Motor neuron (in vitro differentiated cells): ENCODE data around the gene ATP2C2. TPM values are rescaled to one million over a fixed set of nuclear protein-coding genes. Genes with fewer than 3 reads are reported as not detected.
A peak's percentile ranks its signal among the peaks of the same experiment; 100 is the strongest.

Experiments
- ATAC-seq, 8 experiments: fragments of 200-7000 bp; cut with Tn5 transposase; replicated peaks in 6 of 8; 2 replicates each; pipeline ENCODE4 v1.8.0; 2021; ENCODE audit warnings: mild to moderate bottlenecking in 8 of 8, moderate library complexity in 8 of 8
- H3K27ac ChIP-seq, 2 donors: fragments of 250-450 bp; sonication (Bioruptor Pico); 2 replicates each; pipeline ENCODE4 v1.9.0; 2021; ENCODE audit warnings: antibody characterized with exemption in 2 of 2, mild to moderate bottlenecking in 2 of 2, moderate library complexity in 1 of 2
- H3K4me1 ChIP-seq, 2 donors: fragments of 250-450 bp; sonication (Bioruptor Pico); replicated peaks in 1 of 2; 2 replicates each; pipeline ENCODE4 v1.6.1; 2021; ENCODE audit warnings: antibody characterized with exemption in 2 of 2, mild to moderate bottlenecking in 2 of 2, moderate library complexity in 1 of 2
- H3K4me3 ChIP-seq, 5 donors: fragments of 250-450 bp; sonication (Bioruptor Pico); 2 replicates each; pipeline ENCODE4 v1.9.0; 2021; ENCODE audit warnings: antibody characterized with exemption in 5 of 5, mild to moderate bottlenecking in 5 of 5, moderate library complexity in 4 of 5
- WGBS, 10 experiments: fragments of 450-650 bp; shearing (Covaris generic); methylation state at CpG; one replicate each; pipeline ENCODE4 v1.0.0; 2022; 5-methylcytosine and 5-hydroxymethylcytosine counted together
- in situ Hi-C, 9 experiments: fragments of 400-800 bp; cut with MboI; loops; one replicate each; pipeline ENCODE4 v1.15.0; 2021; ENCODE audit warnings: low sequenced_read_pairs in 9 of 9, low pct_unique_long_range_greater_than_20kb in 2 of 9; ENCODE audit not compliant: unreplicated experiment in 9 of 9
- total RNA-seq, 8 experiments: library from RNA; unstranded; fragments of 300-600 nt; gene quantifications; 2 replicates each; pipeline versions ENCODE4 v1.2.3 to v1.2.4, GENCODE V29; 2022

The ATP2C2 gene
- total RNA-seq, 8 experiments from 2014 or later = 0.61 to 2.6 (median 1.3) TPM

DNA sequence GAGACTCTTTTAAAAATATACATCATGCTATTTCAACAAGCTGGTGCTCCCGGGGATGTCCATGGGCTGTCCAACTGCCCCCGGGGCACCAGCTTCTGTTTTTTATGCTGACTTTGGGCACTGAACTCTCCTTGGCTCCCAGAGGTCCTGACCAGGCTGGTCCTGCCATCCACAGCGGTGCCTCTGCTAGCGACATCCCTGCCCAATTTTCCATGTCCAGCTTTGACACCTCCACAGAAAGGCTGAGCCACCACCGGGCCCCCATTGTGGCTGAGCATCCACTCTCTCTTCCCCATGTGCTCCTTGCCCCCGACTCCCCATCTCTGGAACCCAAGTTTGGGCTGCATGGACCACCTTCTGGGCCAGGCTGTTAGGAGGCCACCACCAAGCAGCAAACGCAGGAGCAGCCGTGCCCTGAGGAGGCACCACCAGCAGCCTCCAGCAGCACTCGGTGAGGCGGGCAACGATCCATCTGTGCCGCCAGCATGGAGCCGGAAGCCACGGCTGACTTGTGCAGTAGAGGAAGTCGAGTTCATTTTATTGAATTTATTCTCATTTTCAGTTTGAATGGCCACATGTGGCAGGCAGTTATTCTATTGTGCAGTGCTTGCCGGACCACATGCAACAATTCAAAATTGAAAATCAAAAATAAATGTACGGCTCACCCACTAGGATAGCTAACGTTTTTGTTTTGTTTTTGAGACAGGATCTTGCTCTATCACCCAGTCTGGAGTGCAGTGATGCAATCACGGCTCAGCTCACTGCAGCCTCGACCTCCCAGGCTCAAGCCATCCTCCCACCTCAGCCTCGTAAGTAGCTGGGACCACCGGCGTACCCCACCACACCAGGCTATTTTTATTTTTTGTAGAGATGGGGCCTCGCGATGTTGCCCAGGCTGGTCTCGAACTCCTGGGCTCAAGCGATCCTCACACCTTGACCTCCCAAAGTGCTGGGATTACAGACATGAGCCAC, 139.0 kb downstream of the ATP2C2 start:
- ATAC-seq = no peak

DNA sequence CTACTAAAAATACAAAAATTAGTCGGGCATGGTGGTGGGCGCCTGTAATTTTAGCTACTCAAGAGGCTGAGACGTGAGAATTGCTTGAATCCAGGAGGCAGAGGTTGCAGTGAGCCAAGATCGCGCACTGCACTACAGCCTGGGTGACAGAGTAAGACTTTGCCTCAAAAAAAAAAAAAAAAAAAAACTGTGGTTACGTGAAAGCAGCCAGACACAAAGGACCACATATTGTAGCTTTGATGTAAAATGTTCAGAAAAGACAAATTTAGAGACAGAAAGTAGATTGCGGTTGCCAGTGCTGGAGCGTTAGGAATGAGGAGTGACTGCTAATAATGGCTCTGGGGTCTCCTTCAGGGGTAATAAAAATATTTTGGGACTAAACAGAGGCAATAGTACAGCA, 140.2 kb downstream of the ATP2C2 start:
- Histone ChIP-seq H3K4me3 (no peak overlapping the region), H3K27ac (no peak overlapping the region), H3K4me1 (peaks cover 32% of the 10 kb centered on the region in 2 donors)
- ATAC-seq = no peak
- in situ Hi-C loops = loop anchor here in 8 of 9 experiments (25.0 kb wide), 4 partner anchors 104 to 454 kb away; partner anchors contain the start of gene COTL1 (in 6 of the 8)
- 68 to 100% (median 92%) methylated on average over 2 to 6 of the region's 8 CpGs; no CpG with 5 or more reads in 1 of the 10 experiments for WGBS, 10 experiments

More for the DNA sequence above, 139.0 kb downstream of the ATP2C2 start:
- Histone ChIP-seq H3K27ac (no peak overlapping the region), H3K4me1 (peaks cover 32 to 39% of the 10 kb centered on the region in 2 donors), H3K4me3 (no peak overlapping the region)
- WGBS, 10 experiments = 0 to 93% (median 77%) methylated on average over 1 to 20 of the region's 27 CpGs; no CpG with 5 or more reads in 1 of the 10 experiments
- in situ Hi-C loops = loop anchor here in 8 of 9 experiments (25.0 kb wide), 4 partner anchors 105 to 455 kb away; partner anchors contain the start of gene COTL1 (in 6 of the 8)

DNA sequence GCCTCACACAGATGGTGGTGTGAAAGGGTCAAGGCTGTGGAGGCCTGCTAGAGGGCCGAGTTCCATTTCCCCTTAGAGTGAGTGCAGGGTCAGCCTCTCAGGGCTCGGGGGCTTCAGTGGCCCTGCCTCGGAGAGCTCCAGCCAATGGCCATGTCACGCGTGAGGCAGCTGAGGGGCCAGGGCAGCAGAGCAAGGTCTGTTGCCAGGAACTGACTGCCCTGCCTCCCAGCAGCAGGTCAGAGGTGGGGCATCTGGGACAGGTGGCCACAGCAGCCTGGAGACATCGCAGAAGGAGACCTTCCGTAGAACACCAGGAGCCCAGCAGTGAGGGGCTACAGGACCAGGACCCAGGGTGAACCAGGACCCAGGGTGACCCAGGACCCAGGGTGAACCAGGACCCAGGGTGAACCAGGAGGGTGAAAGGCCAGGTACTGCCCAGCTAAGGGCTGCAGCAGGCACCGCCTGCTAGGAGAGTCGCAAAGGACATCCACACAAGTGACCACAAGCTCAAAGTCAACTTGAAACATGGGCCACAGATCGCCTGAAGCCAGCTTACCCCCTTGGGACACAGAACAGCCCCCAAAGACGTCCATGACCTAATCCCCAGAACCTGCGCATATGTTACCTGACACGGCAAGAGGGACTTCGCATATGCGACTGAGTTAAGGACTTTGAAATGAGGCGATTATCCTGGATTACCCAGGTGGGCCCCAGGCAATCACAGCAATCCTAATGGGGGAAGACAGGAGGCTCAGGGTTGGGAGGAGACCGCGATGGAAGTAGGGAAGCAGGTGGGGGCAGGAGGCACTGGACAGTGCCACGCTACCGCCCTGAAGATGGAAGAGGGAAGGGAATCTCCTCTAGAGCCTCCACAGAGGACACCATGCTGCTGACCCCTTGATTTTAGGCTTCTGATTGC, 141.0 kb downstream of the ATP2C2 start:
- Histone ChIP-seq H3K4me1 (peaks cover 28 to 29% of the 10 kb centered on the region in 2 donors), H3K4me3 (no peak overlapping the region), H3K27ac (no peak overlapping the region)
- in situ Hi-C loops = loop anchor here in 8 of 9 experiments (25.0 kb wide), 4 partner anchors 103 to 453 kb away; partner anchors contain the start of gene COTL1 (in 6 of the 8)
- no peak for ATAC-seq
- WGBS, 10 experiments = 20 to 80% (median 63%) methylated on average over 1 to 8 of the region's 20 CpGs; no CpG with 5 or more reads in 2 of the 10 experiments

DNA sequence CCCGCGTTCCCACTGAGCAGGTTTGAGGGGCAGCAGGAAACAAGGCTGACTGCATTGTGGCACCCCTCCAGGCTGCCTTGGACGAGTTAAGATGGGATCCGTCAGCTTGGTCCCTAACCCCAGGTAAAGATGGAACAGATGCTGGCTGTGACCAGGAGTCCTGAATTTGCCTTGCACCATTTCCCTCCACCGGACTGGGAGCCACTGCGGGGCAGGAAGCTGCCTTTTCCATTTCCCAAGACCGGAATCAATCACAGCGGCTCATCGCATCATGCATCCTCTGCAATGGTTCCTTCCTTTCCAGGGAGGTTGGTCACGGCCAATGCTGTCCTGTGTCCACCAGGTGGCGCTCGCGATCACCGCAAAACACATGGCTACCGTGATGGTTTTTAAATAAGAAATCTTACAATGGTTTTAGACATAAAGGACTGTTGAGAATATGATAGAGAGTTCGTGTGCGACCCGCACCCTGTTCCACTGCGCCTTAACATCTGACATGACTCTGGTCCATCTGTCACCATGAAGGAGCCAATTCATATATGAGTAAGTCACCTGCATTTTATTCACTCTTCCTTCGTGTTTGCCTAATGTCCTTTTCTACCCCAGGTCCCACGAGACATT, 143.0 kb downstream of the ATP2C2 start:
- Histone ChIP-seq H3K27ac (no peak overlapping the region), H3K4me3 (peak overlapping the region in 1 of 5 donors; percentile 17), H3K4me1 (peaks cover 32% of the 10 kb centered on the region in 2 donors)
- WGBS, 10 experiments = 3 to 26% (median 15%) methylated on average over 2 to 14 of the region's 21 CpGs; no CpG with 5 or more reads in 1 of the 10 experiments
- peak; percentile 84 to 94 (median 87) for ATAC-seq
- in situ Hi-C loops = loop anchor here in 8 of 9 experiments (10.0 to 25.0 kb wide), 7 partner anchors 101 to 451 kb away; partner anchors contain the start of gene COTL1 (in 7 of the 8)

DNA sequence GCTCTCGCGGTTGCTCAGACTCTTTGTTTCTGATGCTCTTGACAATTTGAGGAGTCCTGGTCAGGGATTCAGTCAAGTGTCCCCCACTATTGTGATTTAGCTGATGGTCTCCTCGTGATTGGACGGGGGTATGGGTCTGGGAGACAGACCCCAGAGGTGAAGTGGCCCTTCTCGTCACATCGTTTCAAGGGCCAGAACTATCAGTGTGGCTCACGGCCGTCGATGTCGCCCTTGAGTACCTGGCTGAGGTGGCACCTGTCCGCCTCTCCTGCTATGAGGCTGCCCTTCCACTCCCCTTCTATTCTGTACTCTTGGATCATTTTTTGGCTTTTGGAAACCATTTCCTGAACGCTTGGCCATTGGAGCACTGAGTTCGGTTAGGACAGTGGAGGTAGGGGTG, 143.5 kb downstream of the ATP2C2 start:
- H3K27ac ChIP-seq = no peak overlapping the region
- peaks cover 32% of the 10 kb centered on the region in 2 donors for H3K4me1 ChIP-seq
- ATAC-seq = no peak
- no peak overlapping the region for H3K4me3 ChIP-seq
- WGBS, 10 experiments = 12 to 100% (median 59%) methylated on average over 2 to 12 of the region's 13 CpGs; no CpG with 5 or more reads in 2 of the 10 experiments
- in situ Hi-C loops = loop anchor here in 8 of 9 experiments (10.0 to 25.0 kb wide), 7 partner anchors 100 to 450 kb away; partner anchors contain the start of gene COTL1 (in 7 of the 8)

DNA sequence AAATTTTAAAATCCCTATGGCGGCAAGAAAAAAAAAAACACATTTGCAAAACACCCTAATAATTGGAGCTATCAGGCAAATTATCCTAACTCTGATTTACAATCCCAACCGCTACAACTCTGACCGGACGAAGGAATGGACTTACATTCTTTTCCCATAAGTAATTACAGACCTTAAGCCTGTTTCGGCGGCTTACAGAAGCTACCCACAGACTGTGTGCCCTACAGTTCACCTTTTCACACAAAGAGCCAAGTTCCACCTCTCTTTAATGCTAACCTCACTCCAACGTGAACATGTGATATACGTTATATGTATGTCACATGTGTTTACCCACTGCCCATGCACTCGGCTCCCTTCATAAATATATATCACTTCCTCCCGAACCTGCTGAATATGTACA, 144.8 kb downstream of the ATP2C2 start:
- no peak overlapping the region for H3K4me3 ChIP-seq
- H3K27ac ChIP-seq = no peak overlapping the region
- WGBS, 10 experiments = 37 to 100% (median 75%) methylated on average over 1 to 8 of the region's 10 CpGs; no CpG with 5 or more reads in 3 of the 10 experiments
- in situ Hi-C loops = loop anchor here in 8 of 9 experiments (10.0 to 25.0 kb wide), 7 partner anchors 99 to 449 kb away; partner anchors contain the start of gene COTL1 (in 7 of the 8)
- peaks cover 32% of the 10 kb centered on the region in 2 donors for H3K4me1 ChIP-seq
- ATAC-seq = no peak

DNA sequence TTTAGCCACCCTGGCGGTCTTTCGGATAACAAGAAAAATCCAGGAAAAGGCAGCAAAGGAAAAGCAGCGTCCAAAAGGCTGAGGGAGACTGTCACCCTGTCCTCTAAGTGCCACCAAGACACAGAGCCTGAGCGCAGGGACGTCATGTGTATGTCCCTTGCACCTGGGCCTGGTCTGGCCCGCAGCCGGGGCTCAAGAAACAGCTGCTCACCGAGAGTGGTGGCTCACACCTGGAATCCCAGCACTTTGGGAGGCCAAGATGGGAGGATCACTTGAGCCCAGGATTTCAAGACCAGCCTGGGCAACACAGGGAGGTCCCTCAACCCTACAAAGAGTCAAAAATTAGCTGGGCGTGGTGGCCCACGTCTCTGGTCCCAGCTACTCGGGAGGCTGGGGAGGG, 145.3 kb downstream of the ATP2C2 start:
- no peak for ATAC-seq
- peaks cover 29 to 31% of the 10 kb centered on the region in 2 donors for H3K4me1 ChIP-seq
- in situ Hi-C loops = loop anchor here in 8 of 9 experiments (10.0 to 25.0 kb wide), 7 partner anchors 99 to 449 kb away; partner anchors contain the start of gene COTL1 (in 7 of the 8)
- whole genome bisulfite sequencing, 10 experiments = 77 to 100% (median 89%) methylated on average over 1 to 7 of the region's 11 CpGs; no CpG with 5 or more reads in 2 of the 10 experiments
- no peak overlapping the region for H3K27ac ChIP-seq
- H3K4me3 ChIP-seq = no peak overlapping the region

Other genes with a start within 250 kb of the ATP2C2 start
- 10 to 100 TPM; 20.1 to 63.7 (median 48.1) TPM for gene HSDL1, start 223.4 kb upstream of the ATP2C2 start, total RNA-seq
- 10 to 100 TPM in 1 of 8 experiments, 1 to 10 TPM in 4, under 1 TPM in 3; 0.36 to 17.7 (median 1.2) TPM for gene DNAAF1, start 223.2 kb upstream of the ATP2C2 start, total RNA-seq
- gene TAF1C, start 181.5 kb upstream of the ATP2C2 start, total RNA-seq = 10 to 100 TPM; 13.1 to 58.4 (median 18.2) TPM
- 1 to 10 TPM in 2 of 8 experiments, under 1 TPM in 3, not detected in 3; 0.05 to 2.1 (median 0.81) TPM for gene ADAD2, start 177.4 kb upstream of the ATP2C2 start, total RNA-seq
- gene KCNG4, start 128.5 kb upstream of the ATP2C2 start, total RNA-seq = under 1 TPM in 7 of 8 experiments, not detected in 1; 0.05 to 0.66 (median 0.20) TPM
- 1 to 10 TPM in 6 of 8 experiments, under 1 TPM in 2; 0.27 to 4.0 (median 2.7) TPM for gene WFDC1, start 73.7 kb upstream of the ATP2C2 start, total RNA-seq
- gene MEAK7, start 136.1 kb downstream of the ATP2C2 start, total RNA-seq = 10 to 100 TPM in 6 of 8 experiments, 1 to 10 TPM in 2; 6.5 to 18.9 (median 16.1) TPM
- gene COTL1, start 249.5 kb downstream of the ATP2C2 start, total RNA-seq = 100 to 1,000 TPM in 5 of 8 experiments, 10 to 100 TPM in 2, 1 to 10 TPM in 1; 9.3 to 710 (median 111) TPM